DOHH2 (cell line): Measurements from ENCODE around the gene TIGD3.

Experiments
- EZH2phosphoT487 ChIP-seq: fragments of 200-600 bp; sonication (generic); IDR thresholded peaks from 2 replicates; pipeline ENCODE4 v1.6.1; 2017; ENCODE audit warnings: borderline replicate concordance, mild to moderate bottlenecking, antibody characterized with exemption, low read length, moderate library complexity, mixed read lengths
- TF ChIP-seq, protein P1 (sequence below): fragments of 200-600 bp; sonication (generic); IDR thresholded peaks from one replicate; pipeline ENCODE4 v1.5.1; 2014; ENCODE audit warnings: antibody characterized with exemption, mild to moderate bottlenecking, low read depth, low read length; ENCODE audit not compliant: poor library complexity, severe bottlenecking

DNA sequence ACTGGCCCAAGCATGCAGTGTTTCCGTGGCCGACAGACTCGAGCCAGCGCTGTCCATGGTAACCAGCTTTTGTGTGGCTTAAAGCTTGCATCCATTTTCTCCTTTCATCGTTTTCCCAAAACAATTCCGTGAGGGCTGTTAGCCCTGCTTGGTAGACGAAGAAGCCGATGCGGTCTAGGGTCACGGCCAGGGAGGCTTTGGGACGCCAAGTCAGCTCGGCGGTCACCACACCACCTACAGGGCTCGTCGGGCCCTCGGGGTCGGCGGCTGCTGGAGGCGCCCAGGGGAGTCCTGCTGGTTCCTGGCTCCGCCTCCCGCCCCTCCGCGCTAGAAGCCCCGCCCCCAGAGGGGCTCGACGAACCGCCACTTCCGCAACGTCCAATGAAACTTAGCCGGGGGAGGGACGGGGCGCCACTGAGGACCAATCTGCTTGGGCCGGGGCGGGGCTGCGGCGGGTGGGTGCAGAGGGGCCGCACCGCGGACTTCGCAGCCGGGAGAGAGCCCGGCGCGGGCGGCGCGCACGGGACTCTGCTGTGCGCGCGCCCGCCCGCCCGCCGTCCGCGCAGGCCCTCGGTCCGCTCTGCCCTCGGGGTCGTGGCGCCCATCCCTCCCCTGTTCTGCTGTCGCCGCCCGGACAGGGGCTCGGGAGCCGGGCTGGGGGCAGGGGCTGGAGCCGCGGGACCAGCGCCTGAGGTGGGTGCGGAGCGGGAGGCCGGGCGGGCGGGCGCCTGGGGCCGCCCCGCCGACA, at the start of gene TIGD3:
- TF ChIP-seq, protein P1, sequence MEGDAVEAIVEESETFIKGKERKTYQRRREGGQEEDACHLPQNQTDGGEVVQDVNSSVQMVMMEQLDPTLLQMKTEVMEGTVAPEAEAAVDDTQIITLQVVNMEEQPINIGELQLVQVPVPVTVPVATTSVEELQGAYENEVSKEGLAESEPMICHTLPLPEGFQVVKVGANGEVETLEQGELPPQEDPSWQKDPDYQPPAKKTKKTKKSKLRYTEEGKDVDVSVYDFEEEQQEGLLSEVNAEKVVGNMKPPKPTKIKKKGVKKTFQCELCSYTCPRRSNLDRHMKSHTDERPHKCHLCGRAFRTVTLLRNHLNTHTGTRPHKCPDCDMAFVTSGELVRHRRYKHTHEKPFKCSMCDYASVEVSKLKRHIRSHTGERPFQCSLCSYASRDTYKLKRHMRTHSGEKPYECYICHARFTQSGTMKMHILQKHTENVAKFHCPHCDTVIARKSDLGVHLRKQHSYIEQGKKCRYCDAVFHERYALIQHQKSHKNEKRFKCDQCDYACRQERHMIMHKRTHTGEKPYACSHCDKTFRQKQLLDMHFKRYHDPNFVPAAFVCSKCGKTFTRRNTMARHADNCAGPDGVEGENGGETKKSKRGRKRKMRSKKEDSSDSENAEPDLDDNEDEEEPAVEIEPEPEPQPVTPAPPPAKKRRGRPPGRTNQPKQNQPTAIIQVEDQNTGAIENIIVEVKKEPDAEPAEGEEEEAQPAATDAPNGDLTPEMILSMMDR = no peak
- TF ChIP-seq EZH2phosphoT487 = no peak
